Hepatic stellate cell (primary cell): ENCODE measurements around the gene ELMO1.

Source experiments
- DNase-seq: peaks from one replicate; pipeline ENCODE4 v3.0.0; 2011; ENCODE audit warnings: low spot score

ELMO1 gene

DNA sequence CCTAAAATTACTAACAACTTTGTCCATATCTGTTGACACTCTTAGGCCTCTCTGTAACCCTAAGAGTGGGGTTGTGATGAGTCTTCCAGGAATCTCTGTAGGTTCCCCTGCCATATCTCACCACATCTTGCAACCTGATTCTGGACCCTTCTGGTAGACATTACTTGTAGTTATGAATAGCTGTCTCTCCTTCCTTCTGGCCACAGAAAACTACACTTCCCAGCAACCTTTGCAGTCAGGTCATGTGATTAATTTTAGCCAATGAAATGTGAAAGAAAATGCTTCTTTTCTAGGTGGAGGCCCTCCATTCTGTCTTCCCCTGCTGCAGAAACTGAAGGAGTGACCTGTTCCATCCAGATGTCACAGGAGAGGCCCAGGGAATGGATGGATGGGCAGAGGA lies 576.8 kb downstream of the ELMO1 start:
- no peak for DNase-seq

GRCh38 chr7:36871355-36871738 lies 577.3 kb downstream of the ELMO1 start:
- no peak for DNase-seq

- no peak for DNase-seq
These were observed 577.9 kb downstream of the ELMO1 start for GRCh38 chr7:36870625-36871354.

DNA sequence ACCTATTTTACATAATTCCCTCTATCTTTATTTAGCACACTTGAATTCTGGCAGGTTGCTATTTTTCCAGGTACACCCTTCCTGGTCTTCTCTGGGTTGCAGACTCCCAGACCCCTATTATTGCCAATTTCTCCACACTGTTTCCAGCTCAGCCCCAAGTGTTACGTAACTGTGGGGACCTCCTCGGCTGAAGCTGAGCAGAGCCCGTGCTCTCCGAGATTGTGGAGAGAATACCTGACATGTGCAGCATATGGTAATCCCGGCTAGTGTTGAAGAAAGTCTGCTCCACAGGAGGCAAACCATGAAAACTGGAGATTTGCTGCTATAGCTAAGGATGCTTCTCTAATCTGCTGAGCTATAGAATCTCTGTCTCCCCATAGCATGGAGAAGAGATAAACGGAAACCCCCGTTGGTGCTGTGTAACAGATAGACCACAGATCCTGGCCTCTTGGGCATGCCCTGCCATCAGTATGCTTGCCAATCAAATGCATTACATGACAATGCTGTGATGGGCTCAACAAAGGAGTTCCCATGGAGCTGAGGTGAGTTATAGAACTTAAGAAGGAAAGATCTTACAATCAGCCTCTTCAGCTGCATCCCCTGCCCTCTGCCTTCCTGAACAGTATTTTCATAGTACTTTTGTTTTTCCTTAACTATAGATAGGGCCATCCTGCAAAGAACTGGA lies 579.8 kb downstream of the ELMO1 start:
- no peak for DNase-seq

DNA sequence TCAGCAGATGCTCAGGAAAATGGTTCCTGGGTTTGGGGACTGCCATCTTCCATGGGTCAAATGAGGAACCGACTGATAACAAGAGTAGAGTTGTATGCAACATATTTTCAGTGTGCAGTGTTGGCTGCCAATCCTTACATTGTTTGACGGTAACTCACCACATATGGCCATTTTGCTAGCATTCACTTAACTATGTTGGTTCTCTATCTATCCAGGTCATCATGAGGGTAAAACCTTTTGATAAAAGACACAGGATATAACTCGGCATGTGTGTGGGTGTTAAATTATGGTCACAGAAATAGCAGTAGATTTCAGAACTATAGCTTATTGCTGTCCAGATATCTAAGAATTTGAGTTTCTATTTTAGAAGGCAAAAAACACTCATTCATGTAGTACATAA lies 583.6 kb downstream of the ELMO1 start:
- no peak for DNase-seq

DNA sequence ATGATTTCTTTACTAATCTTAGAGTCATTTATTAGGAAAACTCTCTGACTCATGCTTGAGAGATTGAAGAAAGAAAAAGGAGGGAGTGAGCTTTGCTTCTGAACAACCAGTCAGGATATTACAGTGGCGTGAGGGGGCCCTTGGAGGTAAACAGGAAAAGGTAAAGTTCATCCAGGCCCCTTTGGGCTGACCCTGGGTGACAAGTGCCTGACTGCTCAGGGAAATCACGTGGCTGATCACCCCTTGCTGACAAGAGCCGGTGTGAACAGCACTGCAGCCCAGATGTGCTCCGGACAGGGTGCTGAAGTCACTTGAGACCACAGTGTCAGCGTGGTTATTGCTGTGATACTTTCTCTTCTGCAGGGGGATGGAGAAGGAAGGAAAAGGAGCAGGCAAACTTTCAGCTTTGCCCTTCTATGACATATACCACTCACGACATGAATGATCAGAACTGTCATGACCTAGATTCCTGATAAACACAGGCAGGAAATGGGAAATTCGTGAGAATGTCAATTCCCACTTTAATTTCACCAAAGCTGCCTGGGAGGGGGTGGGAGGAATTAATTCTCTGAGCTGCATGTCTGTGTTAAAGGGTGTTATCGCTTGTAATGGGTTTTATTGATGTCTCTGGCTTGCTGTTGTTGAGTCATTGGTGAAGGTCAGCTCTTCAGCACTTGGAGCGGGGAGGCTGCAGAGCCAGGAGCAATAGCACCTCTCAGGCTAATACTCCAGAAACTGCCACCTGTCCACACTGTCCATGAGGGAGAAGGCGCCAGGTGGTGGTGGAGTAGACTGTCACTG lies 584.6 kb downstream of the ELMO1 start:
- DNase-seq = no peak

- no peak for DNase-seq
These were observed 585.8 kb downstream of the ELMO1 start for GRCh38 chr7:36862771-36863261.

DNA sequence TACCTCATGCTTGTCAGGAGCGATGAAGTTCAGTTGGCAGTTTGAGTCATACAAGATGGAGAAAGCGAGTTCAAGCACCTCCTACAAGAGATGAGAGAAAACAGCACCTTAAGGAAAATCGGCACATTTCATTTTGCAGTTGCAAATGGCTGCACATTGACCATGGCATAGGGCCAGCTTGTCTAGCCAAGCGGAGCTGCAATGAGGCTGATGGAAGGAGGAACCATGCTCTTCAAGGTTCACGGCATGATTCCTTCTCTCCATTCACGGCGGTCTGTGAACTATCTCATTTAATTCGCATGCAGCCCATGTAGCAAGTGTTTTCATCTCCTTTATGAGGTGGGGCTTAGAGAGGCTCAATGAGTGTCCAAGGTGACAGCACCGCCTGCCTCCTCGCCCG lies 587.0 kb downstream of the ELMO1 start:
- no peak for DNase-seq

- no peak for DNase-seq
These were observed 588.0 kb downstream of the ELMO1 start for GRCh38 chr7:36860681-36861080.

DNA sequence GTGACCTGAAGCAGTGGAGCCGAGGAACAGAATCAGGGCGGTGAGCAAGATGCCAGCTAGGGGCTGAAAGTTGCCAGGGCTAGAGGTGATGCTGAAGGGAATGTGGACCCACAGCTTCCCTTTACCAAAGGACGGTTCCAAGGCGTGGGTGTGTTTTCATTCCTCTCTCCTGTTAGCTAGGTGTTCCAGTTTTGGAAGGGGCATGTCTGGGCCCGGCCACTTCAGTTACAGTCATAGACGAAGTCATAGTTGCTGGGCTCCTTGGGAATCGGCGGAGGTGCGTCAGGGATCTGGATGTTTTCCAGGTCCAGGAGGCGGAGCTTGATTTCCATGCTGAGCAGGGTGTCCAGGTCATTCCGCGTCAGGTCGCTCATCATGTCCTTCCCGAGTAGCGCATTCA lies 593.3 kb downstream of the ELMO1 start:
- DNase-seq = no peak

GRCh38 chr7:36854652-36855051 lies 594.0 kb downstream of the ELMO1 start:
- no peak for DNase-seq

- DNase-seq = no peak
These were observed 595.7 kb downstream of the ELMO1 start for GRCh38 chr7:36852931-36853330.

DNA sequence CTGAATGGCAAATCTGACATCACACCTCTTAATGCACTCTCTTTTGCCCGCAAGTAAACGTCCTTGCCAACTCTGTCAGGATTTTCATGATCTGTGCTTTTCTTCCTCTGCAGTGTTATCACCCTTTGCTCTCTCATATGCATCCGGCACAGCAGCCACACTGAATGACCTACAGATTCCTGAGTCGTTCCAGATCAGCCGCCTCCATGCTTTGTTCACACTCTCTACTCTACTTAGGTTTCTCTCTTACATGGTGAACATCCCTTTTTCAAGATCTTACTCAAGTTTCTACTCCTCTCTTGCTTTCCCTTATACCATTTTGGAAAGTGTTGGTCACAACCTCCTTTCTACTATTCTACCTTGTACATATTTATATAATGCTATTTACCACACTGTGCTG lies 596.6 kb downstream of the ELMO1 start:
- no peak for DNase-seq

GRCh38 chr7:36851382-36851781 lies 597.3 kb downstream of the ELMO1 start:
- no peak for DNase-seq

DNA sequence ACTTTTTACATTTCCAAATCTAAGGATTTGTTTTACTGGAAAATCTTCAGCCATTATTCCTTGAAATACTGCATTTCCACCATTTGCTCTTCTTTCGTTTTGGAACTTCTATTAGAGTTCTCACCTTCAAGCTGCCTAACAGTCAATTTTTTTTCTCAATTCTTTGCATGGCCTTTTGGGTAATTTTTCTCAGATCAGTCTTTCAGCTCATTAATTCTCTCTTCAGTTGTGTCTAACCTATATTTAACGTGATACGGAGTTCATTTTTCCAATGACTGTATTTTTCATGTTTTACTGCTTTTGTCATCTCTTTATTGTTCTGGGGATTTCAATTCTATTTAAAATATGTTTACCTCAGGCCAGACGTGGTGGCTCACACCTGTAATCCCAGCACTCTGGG lies 600.7 kb downstream of the ELMO1 start:
- DNase-seq = no peak

DNA sequence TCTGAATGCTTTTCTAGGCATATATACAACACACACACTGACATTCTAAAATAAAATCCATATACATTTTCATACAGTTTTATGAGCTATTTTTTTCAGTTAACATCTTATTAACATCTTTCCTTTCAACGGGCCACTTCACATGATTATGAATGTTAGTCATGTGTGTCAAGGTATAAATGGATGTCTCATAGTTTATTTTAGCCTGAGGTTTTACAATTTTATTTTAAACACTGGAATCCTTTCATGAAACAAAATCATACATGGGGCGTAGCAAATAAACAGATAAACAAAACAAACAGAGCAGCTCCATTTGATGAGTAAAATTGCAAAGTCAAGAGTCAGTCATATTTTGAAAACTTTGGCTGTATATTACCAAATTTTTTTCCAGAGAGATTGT lies 604.3 kb downstream of the ELMO1 start:
- no peak for DNase-seq

- no peak for DNase-seq
These were observed 607.8 kb downstream of the ELMO1 start for GRCh38 chr7:36840904-36841303.

GRCh38 chr7:36838616-36839225 lies 609.9 kb downstream of the ELMO1 start:
- DNase-seq = no peak

- DNase-seq = no peak
These were observed 617.6 kb downstream of the ELMO1 start for GRCh38 chr7:36831049-36831448.

DNA sequence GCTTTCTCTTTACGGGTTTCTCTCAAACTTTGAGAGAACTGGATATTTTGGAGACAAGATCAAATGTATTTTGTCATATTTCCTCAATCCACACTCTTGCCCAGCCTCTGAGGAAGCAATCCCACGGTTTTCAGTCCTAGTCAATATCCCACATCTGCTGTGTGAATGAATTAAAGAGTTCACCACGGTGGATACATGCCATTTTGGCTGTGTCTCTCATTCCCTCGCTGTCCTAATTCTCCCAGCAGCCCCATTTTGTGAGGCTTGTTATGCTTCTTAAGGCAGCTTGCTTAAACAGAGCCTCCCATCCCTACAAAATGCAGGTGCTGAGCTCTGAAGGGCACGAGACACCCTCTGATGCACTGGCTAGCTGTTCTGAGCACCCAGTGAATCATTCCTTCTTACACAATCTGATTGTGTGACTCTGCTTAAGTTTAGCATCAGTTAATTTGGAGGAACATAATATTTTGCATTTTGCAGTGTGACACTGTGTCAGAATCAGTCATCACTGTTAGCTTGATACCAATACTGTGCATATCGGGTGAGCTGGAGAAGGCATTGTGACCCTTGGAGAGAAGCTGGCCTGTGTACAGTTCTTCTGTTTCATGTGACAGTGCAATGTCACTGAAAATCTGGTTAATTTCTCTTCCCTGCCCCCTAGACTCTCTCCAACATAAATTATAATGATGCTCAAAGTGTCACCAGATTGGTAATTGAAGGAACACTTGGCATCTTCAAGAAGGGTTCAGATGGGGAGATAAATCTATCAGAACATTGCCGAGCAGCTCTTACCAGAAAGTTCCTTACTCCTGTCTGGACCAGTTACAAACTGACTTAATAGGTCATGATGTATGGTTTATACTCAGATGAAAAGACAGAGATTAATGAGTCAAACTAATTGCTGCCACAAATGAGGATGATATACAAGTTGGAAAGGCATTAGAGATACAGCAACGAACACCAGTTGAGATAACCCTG lies 620.6 kb downstream of the ELMO1 start:
- DNase-seq = no peak

GRCh38 chr7:36825501-36825900 lies 623.2 kb downstream of the ELMO1 start:
- DNase-seq = no peak
